Amniotic epithelial cell (primary cell): ENCODE results near the gene TBXAS1.
A peak's percentile ranks its signal among the peaks of the same experiment; 100 is the strongest.

Experiments
- DNase-seq: peaks from one replicate; pipeline ENCODE4 v3.0.0-alpha.2; 2010; ENCODE audit warnings: low read depth

The TBXAS1 gene

GRCh38 chr7:139976838-139977656, 148.0 kb downstream of the TBXAS1 start:
- no peak for DNase-seq

GRCh38 chr7:139981511-139981895, 152.4 kb downstream of the TBXAS1 start:
- DNase-seq = no peak

- no peak for DNase-seq
Measured at GRCh38 chr7:139982927-139983920, 154.2 kb downstream of the TBXAS1 start.

GRCh38 chr7:139984642-139985539, 155.8 kb downstream of the TBXAS1 start:
- DNase-seq = no peak

GRCh38 chr7:139985811-139986210, 156.7 kb downstream of the TBXAS1 start:
- no peak for DNase-seq

GRCh38 chr7:139987691-139988516, 158.8 kb downstream of the TBXAS1 start:
- no peak for DNase-seq

GRCh38 chr7:139989366-139990141, 160.5 kb downstream of the TBXAS1 start:
- no peak for DNase-seq

- DNase-seq = no peak
Measured at GRCh38 chr7:139990142-139990535, 161.1 kb downstream of the TBXAS1 start.

GRCh38 chr7:139990571-139991268, 161.7 kb downstream of the TBXAS1 start:
- no peak for DNase-seq

- no peak for DNase-seq
Measured at GRCh38 chr7:139991269-139991666, 162.2 kb downstream of the TBXAS1 start.

- DNase-seq = no peak
Measured at GRCh38 chr7:139991911-139992310, 162.8 kb downstream of the TBXAS1 start.

- DNase-seq = peak; percentile 52
Measured at GRCh38 chr7:139992353-139993044, 163.4 kb downstream of the TBXAS1 start.

- no peak for DNase-seq
Measured at GRCh38 chr7:139993169-139993568, 164.1 kb downstream of the TBXAS1 start.

- no peak for DNase-seq
Measured at GRCh38 chr7:139993592-139993991, 164.5 kb downstream of the TBXAS1 start.

- no peak for DNase-seq
Measured at GRCh38 chr7:139994356-139994755, 165.3 kb downstream of the TBXAS1 start.

- peak; percentile 64 for DNase-seq
Measured at GRCh38 chr7:139995017-139995915, 166.2 kb downstream of the TBXAS1 start.

GRCh38 chr7:139998572-139998971, 169.5 kb downstream of the TBXAS1 start:
- no peak for DNase-seq

- DNase-seq = no peak
Measured at GRCh38 chr7:139999516-139999915, 170.5 kb downstream of the TBXAS1 start.
